Prostate gland (tissue), 2 donors: ENCODE data around the gene ZNF217. TPM values are rescaled to one million over a fixed set of nuclear protein-coding genes. Genes with fewer than 3 reads are reported as not detected.
"Not testable (repeated sequence)": the region's sequence is repeated elsewhere in the genome, so short reads cannot be mapped to it uniquely, and the experiment has no call there.

ENCODE experiments used
- DNase-seq: peaks from one replicate; pipeline ENCODE4 v3.0.0-alpha.2; 2019; ENCODE audit warnings: low spot score
- H3K27ac ChIP-seq, 2 donors: fragments of 200-600 bp; sonication (generic); 2 replicates each; pipeline ENCODE4 v1.5.1; 2017 to 2019
- H3K27me3 ChIP-seq: fragments of 200-600 bp; sonication (generic); replicated peaks from 2 replicates; pipeline ENCODE4 v1.5.1; 2019; ENCODE audit not compliant: insufficient read depth
- H3K36me3 ChIP-seq, 2 donors: fragments of 200-600 bp; sonication (generic); 1 replicate in 1 of 2; 2 replicates in 1 of 2; pipeline versions ENCODE4 v1.5.1 to v1.8.1; 2017 to 2019
- H3K4me1 ChIP-seq: fragments of 200-600 bp; sonication (generic); replicated peaks from 2 replicates; pipeline ENCODE4 v1.5.1; 2019
- H3K4me3 ChIP-seq, 2 donors: fragments of 200-600 bp; sonication (generic); 2 replicates each; pipeline ENCODE4 v1.5.1; 2017 to 2019
- H3K9me3 ChIP-seq: fragments of 200-600 bp; sonication (generic); 2 replicates; pipeline ENCODE4 v1.5.1; 2017
- CTCF ChIP-seq, 4 experiments: fragments of 200-600 bp in 2 of 4; fragments of 450-650 bp in 2 of 4; sonication (generic) in 2 of 4; IDR thresholded peaks; 1 replicate in 3 of 4; 2 replicates in 1 of 4; pipeline ENCODE4 v1.5.1; 2016 to 2019; ENCODE audit warnings: antibody characterized with exemption in 4 of 4, mild to moderate bottlenecking in 2 of 4, moderate library complexity in 2 of 4
- POLR2A ChIP-seq: fragments of 450-650 bp; IDR thresholded peaks from one replicate; pipeline ENCODE4 v1.6.1; 2016; ENCODE audit warnings: antibody characterized with exemption, mild to moderate bottlenecking
- POLR2AphosphoS5 ChIP-seq: sonication (generic); formaldehyde crosslinking; IDR thresholded peaks from one replicate; pipeline ENCODE4 v1.6.1; 2017; ENCODE audit warnings: antibody characterized with exemption
- WGBS: methylation state at CpG from one replicate; pipeline ENCODE4 v1.1.5; 2018; 5-methylcytosine and 5-hydroxymethylcytosine counted together
- intact Hi-C: fragments of 100-400 bp; cut with DNase I; formaldehyde crosslinking; loops from one replicate; pipeline ENCODE4 v1.14.2; 2022
- total RNA-seq, 2 donors: library from RNA; depleted of rRNA; stranded (reverse); fragments of >200 nt; gene quantifications; one replicate each; pipeline ENCODE4 v1.1.0, GENCODE V29; 2016

Gene ZNF217
- total RNA-seq, 2 donors from 2014 or later: 35.4 to 44.5 TPM

GRCh38 chr20:53628076-53628475, 34.4 kb upstream of the ZNF217 start:
- TF ChIP-seq POLR2A (no peak), CTCF (IDR thresholded peaks at IDR 0.05) (no peak), POLR2AphosphoS5 (no peak)
- Histone ChIP-seq H3K36me3 (no peaks in the 10 kb centered on the region), H3K27me3 (no peaks in the 10 kb centered on the region), H3K27ac (no peak overlapping the region), H3K4me3 (no peak overlapping the region), H3K9me3 (no peaks in the 10 kb centered on the region), H3K4me1 (no peaks in the 10 kb centered on the region)
- intact Hi-C loops: no loop called here
- no peak for DNase-seq
- WGBS: 96% methylated on average over 6 of the region's 6 CpGs

GRCh38 chr20:53627001-53627400, 33.4 kb upstream of the ZNF217 start:
- DNase-seq, H3K9me3 ChIP-seq, intact Hi-C loops, H3K36me3 ChIP-seq, H3K27me3 ChIP-seq, H3K27ac ChIP-seq, H3K4me3 ChIP-seq, H3K4me1 ChIP-seq: not testable (repeated sequence)
- WGBS: 95% methylated on average over 10 of the region's 10 CpGs

- WGBS: 95% methylated on average over 2 of the region's 2 CpGs
- H3K27ac ChIP-seq: no peak overlapping the region
- no peak overlapping the region for H3K4me3 ChIP-seq
- H3K4me1 ChIP-seq: peaks cover 13% of the 10 kb centered on the region
- no peaks in the 10 kb centered on the region for H3K9me3 ChIP-seq
- no peak for TF ChIP-seq POLR2AphosphoS5
- TF ChIP-seq POLR2A: no peak
- no peak for TF ChIP-seq CTCF (IDR thresholded peaks at IDR 0.05)
- DNase-seq: no peak
- H3K27me3 ChIP-seq: no peaks in the 10 kb centered on the region
- intact Hi-C loops: no loop called here
- H3K36me3 ChIP-seq: no peaks in the 10 kb centered on the region
Observed at GRCh38 chr20:53626584-53626983, 32.9 kb upstream of the ZNF217 start.

GRCh38 chr20:53625311-53626129, 31.9 kb upstream of the ZNF217 start:
- H3K4me3 ChIP-seq: no peak overlapping the region
- whole genome bisulfite sequencing: 83% methylated on average over 9 of the region's 9 CpGs
- no peaks in the 10 kb centered on the region for H3K9me3 ChIP-seq
- no peak for DNase-seq
- peaks cover 13% of the 10 kb centered on the region for H3K4me1 ChIP-seq
- no peaks in the 10 kb centered on the region for H3K36me3 ChIP-seq
- no peak overlapping the region for H3K27ac ChIP-seq
- TF ChIP-seq POLR2A: no peak
- TF ChIP-seq POLR2AphosphoS5: no peak
- no peak for TF ChIP-seq CTCF (IDR thresholded peaks at IDR 0.05)
- H3K27me3 ChIP-seq: no peaks in the 10 kb centered on the region
- intact Hi-C loops: no loop called here

GRCh38 chr20:53624927-53625250, 31.2 kb upstream of the ZNF217 start:
- H3K4me3 ChIP-seq, H3K9me3 ChIP-seq, DNase-seq, H3K27me3 ChIP-seq, H3K36me3 ChIP-seq: not testable (repeated sequence)
- H3K4me1 ChIP-seq: peaks cover 13% of the 10 kb centered on the region
- H3K27ac ChIP-seq: peak overlapping the region in 1 of 2 donors; percentile 90
- intact Hi-C loops: loop anchor here (5.0 kb wide), 1 partner anchor 32 kb away; no protein-coding TSS in a partner anchor
- WGBS: 66% methylated on average over 7 of the region's 7 CpGs
